Measurements from ENCODE around the gene A2ML1. TPM values are rescaled to one million over a fixed set of nuclear protein-coding genes. Genes with fewer than 3 reads are reported as not detected.

A2ML1 gene
- total RNA-seq, 1 experiment from 2014 or later = not detected

DNA sequence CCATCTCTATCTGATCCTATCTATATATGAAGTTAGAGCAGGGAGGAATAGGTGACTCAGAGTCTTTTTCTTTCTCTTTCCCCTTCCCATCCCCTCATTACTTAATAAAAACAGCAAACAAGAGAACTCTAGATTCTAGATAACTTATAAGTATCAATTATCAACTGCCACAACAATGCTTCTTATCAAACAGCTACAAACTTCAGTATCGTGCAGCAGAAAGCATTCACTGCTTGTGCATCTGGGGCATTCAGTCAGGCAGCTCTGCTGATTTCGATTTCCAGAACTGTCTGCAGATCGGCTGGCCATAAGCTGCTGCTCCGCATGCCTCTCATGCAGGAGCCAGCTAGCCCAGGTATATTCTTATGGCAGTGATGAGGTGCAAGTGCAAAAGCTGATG is 19.4 kb downstream of the A2ML1 start:
- no peaks in the 10 kb centered on the region for H3K36me3 Mint-ChIP-seq (ENCODE audit: insufficient read depth, unreplicated experiment)
- no peaks in the 10 kb centered on the region for H3K27me3 Mint-ChIP-seq (ENCODE audit: insufficient read depth, unreplicated experiment)
- no peak overlapping the region for H3K4me3 Mint-ChIP-seq (ENCODE audit: unreplicated experiment)
- DNase-seq (ENCODE audit: unreplicated experiment) = no peak
- H3K9me3 Mint-ChIP-seq (ENCODE audit: unreplicated experiment) = no peaks in the 10 kb centered on the region
- ChIA-PET POLR2A (no interaction called here), CTCF (interaction anchor here (0.6 to 0.8 kb wide), 2 partner anchors 160 to 733 kb away, joined by 3 read pairs; no protein-coding TSS in a partner anchor)
- TF ChIP-seq, protein P1, sequence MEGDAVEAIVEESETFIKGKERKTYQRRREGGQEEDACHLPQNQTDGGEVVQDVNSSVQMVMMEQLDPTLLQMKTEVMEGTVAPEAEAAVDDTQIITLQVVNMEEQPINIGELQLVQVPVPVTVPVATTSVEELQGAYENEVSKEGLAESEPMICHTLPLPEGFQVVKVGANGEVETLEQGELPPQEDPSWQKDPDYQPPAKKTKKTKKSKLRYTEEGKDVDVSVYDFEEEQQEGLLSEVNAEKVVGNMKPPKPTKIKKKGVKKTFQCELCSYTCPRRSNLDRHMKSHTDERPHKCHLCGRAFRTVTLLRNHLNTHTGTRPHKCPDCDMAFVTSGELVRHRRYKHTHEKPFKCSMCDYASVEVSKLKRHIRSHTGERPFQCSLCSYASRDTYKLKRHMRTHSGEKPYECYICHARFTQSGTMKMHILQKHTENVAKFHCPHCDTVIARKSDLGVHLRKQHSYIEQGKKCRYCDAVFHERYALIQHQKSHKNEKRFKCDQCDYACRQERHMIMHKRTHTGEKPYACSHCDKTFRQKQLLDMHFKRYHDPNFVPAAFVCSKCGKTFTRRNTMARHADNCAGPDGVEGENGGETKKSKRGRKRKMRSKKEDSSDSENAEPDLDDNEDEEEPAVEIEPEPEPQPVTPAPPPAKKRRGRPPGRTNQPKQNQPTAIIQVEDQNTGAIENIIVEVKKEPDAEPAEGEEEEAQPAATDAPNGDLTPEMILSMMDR (IDR thresholded peaks at IDR 0.05; ENCODE audit: unreplicated experiment) = no peak
- BruUV-seq (replicated peaks) = no TSS peak
- intact Hi-C loops (cut with micrococcal nuclease) = no loop called here
- no peak overlapping the region for H3K27ac Mint-ChIP-seq (ENCODE audit: low read depth, unreplicated experiment)
- H3K4me1 Mint-ChIP-seq (ENCODE audit: insufficient read depth, unreplicated experiment) = no peaks in the 10 kb centered on the region

DNA sequence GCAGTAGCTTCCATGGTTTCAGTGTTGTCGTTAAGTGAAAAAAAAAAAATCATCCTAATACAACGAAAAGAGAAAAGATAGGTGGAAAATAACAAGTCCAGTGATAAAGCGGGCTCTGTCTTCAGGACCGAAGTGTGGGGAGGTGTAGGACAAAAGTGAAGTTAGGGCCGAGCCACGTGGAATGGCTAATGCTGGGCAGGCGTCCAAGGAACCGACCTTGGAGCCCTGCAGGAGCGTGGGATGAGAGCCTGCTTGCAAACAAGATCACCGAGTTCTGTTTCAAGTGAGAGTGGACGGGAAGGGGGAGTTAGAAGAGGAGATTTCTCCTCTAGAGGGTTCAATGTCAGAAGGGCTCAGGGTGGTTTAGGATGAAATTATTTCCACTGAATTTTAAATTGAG is 22.2 kb downstream of the A2ML1 start:
- DNase-seq (ENCODE audit: unreplicated experiment) = no peak
- POLR2A ChIA-PET = no interaction called here
- intact Hi-C loops (cut with micrococcal nuclease) = no loop called here
- H3K9me3 Mint-ChIP-seq (ENCODE audit: unreplicated experiment) = no peaks in the 10 kb centered on the region
- H3K36me3 Mint-ChIP-seq (ENCODE audit: insufficient read depth, unreplicated experiment) = no peaks in the 10 kb centered on the region
- TF ChIP-seq, protein P1 (IDR thresholded peaks at IDR 0.05; ENCODE audit: unreplicated experiment) = no peak
- H3K4me1 Mint-ChIP-seq (ENCODE audit: insufficient read depth, unreplicated experiment) = no peaks in the 10 kb centered on the region
- H3K4me3 Mint-ChIP-seq (ENCODE audit: unreplicated experiment) = no peak overlapping the region
- CTCF ChIA-PET = interaction anchor here (0.7 kb wide), 1 partner anchor 113 kb away, joined by 3 read pairs; no protein-coding TSS in a partner anchor
- H3K27me3 Mint-ChIP-seq (ENCODE audit: insufficient read depth, unreplicated experiment) = no peaks in the 10 kb centered on the region
- no peak overlapping the region for H3K27ac Mint-ChIP-seq (ENCODE audit: low read depth, unreplicated experiment)
- BruUV-seq (replicated peaks) = no TSS peak

DNA sequence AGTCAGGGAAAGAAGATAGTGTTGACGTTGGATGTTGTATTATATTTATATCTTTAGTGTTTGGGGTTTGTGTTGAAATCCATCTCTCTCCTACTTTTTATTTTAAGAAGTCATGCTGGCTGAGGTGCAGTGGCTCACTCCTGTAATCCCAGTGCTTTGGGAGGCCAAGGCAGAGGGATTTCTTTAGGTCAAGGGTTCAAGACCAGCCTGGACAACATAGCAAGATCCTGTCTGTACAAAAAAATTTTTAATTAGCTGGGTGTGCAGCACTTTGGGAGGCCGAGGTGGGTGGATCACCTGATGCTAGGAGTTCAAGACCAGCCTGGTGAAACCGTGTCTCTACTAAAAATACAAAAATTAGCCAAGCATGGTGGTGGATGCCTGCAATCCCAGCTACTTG is 23.9 kb downstream of the A2ML1 start:
- DNase-seq (ENCODE audit: unreplicated experiment) = no peak
- POLR2A ChIA-PET = no interaction called here
- TF ChIP-seq, protein P1 (IDR thresholded peaks at IDR 0.05; ENCODE audit: unreplicated experiment) = no peak
- Mint-ChIP-seq H3K36me3 (ENCODE audit: insufficient read depth, unreplicated experiment) (no peaks in the 10 kb centered on the region), H3K4me3 (ENCODE audit: unreplicated experiment) (no peak overlapping the region), H3K9me3 (ENCODE audit: unreplicated experiment) (no peaks in the 10 kb centered on the region), H3K27ac (ENCODE audit: low read depth, unreplicated experiment) (no peak overlapping the region), H3K4me1 (ENCODE audit: insufficient read depth, unreplicated experiment) (no peaks in the 10 kb centered on the region), H3K27me3 (ENCODE audit: insufficient read depth, unreplicated experiment) (no peaks in the 10 kb centered on the region)
- BruUV-seq (replicated peaks) = no TSS peak
- CTCF ChIA-PET = no interaction called here
- intact Hi-C loops (cut with micrococcal nuclease) = no loop called here

- DNase-seq (ENCODE audit: unreplicated experiment) = no peak
- H3K4me1 Mint-ChIP-seq (ENCODE audit: insufficient read depth, unreplicated experiment) = no peaks in the 10 kb centered on the region
- H3K4me3 Mint-ChIP-seq (ENCODE audit: unreplicated experiment) = no peak overlapping the region
- BruUV-seq (replicated peaks) = no TSS peak
- no peak overlapping the region for H3K27ac Mint-ChIP-seq (ENCODE audit: low read depth, unreplicated experiment)
- no peaks in the 10 kb centered on the region for H3K9me3 Mint-ChIP-seq (ENCODE audit: unreplicated experiment)
- intact Hi-C loops (cut with micrococcal nuclease) = no loop called here
- no peaks in the 10 kb centered on the region for H3K27me3 Mint-ChIP-seq (ENCODE audit: insufficient read depth, unreplicated experiment)
- H3K36me3 Mint-ChIP-seq (ENCODE audit: insufficient read depth, unreplicated experiment) = no peaks in the 10 kb centered on the region
- ChIA-PET POLR2A (no interaction called here), CTCF (interaction anchor here (0.6 to 0.9 kb wide), 2 partner anchors 13 to 34 kb away, joined by 4 read pairs; no protein-coding TSS in a partner anchor)
- TF ChIP-seq, protein P1 (IDR thresholded peaks at IDR 0.05; ENCODE audit: unreplicated experiment) = no peak
Observed at GRCh38 chr12:8847435-8847834, 25.0 kb downstream of the A2ML1 start.
